ENCODE results near the gene KDM4E.

- TF ChIP-seq CTCF (IDR thresholded peaks at IDR 0.05) (no peak), RAD21 (IDR thresholded peaks at IDR 0.05; ENCODE audit: low read length) (no peak), MXI1 (IDR thresholded peaks at IDR 0.05; ENCODE audit: low read depth, low read length) (no peak), EP300 (IDR thresholded peaks at IDR 0.05; ENCODE audit: borderline replicate concordance in 1 of 2, low read depth in 1 of 2, low read length in 1 of 2) (no peak), FOXJ3 (CRISPR knock-in tag; IDR thresholded peaks at IDR 0.05) (no peak), SMC3 (IDR thresholded peaks at IDR 0.05; ENCODE audit: low read depth, low read length) (no peak), TAF1 (IDR thresholded peaks at IDR 0.05; ENCODE audit: borderline replicate concordance, low read depth, low read length) (no peak), POLR2AphosphoS5 (IDR thresholded peaks at IDR 0.05; ENCODE audit: low read depth, low read length) (no peak)
- TF ChIP-seq, protein P1, sequence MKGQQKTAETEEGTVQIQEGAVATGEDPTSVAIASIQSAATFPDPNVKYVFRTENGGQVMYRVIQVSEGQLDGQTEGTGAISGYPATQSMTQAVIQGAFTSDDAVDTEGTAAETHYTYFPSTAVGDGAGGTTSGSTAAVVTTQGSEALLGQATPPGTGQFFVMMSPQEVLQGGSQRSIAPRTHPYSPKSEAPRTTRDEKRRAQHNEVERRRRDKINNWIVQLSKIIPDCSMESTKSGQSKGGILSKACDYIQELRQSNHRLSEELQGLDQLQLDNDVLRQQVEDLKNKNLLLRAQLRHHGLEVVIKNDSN (IDR thresholded peaks at IDR 0.05; ENCODE audit: borderline replicate concordance, low read depth), result no peak
- TF ChIP-seq, protein P2, sequence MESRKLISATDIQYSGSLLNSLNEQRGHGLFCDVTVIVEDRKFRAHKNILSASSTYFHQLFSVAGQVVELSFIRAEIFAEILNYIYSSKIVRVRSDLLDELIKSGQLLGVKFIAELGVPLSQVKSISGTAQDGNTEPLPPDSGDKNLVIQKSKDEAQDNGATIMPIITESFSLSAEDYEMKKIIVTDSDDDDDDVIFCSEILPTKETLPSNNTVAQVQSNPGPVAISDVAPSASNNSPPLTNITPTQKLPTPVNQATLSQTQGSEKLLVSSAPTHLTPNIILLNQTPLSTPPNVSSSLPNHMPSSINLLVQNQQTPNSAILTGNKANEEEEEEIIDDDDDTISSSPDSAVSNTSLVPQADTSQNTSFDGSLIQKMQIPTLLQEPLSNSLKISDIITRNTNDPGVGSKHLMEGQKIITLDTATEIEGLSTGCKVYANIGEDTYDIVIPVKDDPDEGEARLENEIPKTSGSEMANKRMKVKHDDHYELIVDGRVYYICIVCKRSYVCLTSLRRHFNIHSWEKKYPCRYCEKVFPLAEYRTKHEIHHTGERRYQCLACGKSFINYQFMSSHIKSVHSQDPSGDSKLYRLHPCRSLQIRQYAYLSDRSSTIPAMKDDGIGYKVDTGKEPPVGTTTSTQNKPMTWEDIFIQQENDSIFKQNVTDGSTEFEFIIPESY (IDR thresholded peaks at IDR 0.05; ENCODE audit: borderline replicate concordance, low read depth), result no peak
- TF ChIP-seq, protein P3, sequence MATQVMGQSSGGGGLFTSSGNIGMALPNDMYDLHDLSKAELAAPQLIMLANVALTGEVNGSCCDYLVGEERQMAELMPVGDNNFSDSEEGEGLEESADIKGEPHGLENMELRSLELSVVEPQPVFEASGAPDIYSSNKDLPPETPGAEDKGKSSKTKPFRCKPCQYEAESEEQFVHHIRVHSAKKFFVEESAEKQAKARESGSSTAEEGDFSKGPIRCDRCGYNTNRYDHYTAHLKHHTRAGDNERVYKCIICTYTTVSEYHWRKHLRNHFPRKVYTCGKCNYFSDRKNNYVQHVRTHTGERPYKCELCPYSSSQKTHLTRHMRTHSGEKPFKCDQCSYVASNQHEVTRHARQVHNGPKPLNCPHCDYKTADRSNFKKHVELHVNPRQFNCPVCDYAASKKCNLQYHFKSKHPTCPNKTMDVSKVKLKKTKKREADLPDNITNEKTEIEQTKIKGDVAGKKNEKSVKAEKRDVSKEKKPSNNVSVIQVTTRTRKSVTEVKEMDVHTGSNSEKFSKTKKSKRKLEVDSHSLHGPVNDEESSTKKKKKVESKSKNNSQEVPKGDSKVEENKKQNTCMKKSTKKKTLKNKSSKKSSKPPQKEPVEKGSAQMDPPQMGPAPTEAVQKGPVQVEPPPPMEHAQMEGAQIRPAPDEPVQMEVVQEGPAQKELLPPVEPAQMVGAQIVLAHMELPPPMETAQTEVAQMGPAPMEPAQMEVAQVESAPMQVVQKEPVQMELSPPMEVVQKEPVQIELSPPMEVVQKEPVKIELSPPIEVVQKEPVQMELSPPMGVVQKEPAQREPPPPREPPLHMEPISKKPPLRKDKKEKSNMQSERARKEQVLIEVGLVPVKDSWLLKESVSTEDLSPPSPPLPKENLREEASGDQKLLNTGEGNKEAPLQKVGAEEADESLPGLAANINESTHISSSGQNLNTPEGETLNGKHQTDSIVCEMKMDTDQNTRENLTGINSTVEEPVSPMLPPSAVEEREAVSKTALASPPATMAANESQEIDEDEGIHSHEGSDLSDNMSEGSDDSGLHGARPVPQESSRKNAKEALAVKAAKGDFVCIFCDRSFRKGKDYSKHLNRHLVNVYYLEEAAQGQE (IDR thresholded peaks at IDR 0.05; ENCODE audit: low read depth, low read length), result no peak
Measured at GRCh38 chr11:95059046-95059445, 34.0 kb downstream of the KDM4E start.

All from SK-N-SH (cell line).